GM21786 (cell line): ENCODE data around the gene IFNA10.
"Not testable (repeated sequence)": the region's sequence is repeated elsewhere in the genome, so short reads cannot be mapped to it uniquely, and the experiment has no call there.

Source experiments
- ATAC-seq: cut with Tn5 transposase; IDR thresholded peaks from one replicate; pipeline ENCODE4 v1.9.1; 2021; ENCODE audit not compliant: unreplicated experiment

IFNA10 gene

GRCh38 chr9:21207043-21207442 is at the start of gene IFNA10:
Gene IFNA10 (minus strand): TSS chr9:21207143. CDS start chr9:21207097, 46 bp downstream.
- ATAC-seq = not testable (repeated sequence)

GRCh38 chr9:21255538-21256212 is 48.7 kb upstream of the IFNA10 start:
- peak; percentile 41 for ATAC-seq

- peak; percentile 71 for ATAC-seq
These were observed 46.0 kb upstream of the IFNA10 start for GRCh38 chr9:21252721-21253547.

- no peak for ATAC-seq
These were observed 44.7 kb upstream of the IFNA10 start for GRCh38 chr9:21251638-21252037.

- ATAC-seq = no peak
These were observed 44.2 kb upstream of the IFNA10 start for GRCh38 chr9:21251190-21251589.

GRCh38 chr9:21244836-21245235 is 37.9 kb upstream of the IFNA10 start:
- ATAC-seq = no peak

- ATAC-seq = no peak
These were observed 33.0 kb upstream of the IFNA10 start, which contains the start of gene IFNA14 for GRCh38 chr9:21239911-21240310. Gene IFNA14 (minus strand): TSS chr9:21240005. CDS start chr9:21239935, 70 bp downstream.

GRCh38 chr9:21236360-21236714 is 29.4 kb upstream of the IFNA10 start:
- not testable (repeated sequence) for ATAC-seq

- ATAC-seq = peak; percentile 74
These were observed 28.8 kb upstream of the IFNA10 start for GRCh38 chr9:21235468-21236359.

GRCh38 chr9:21234153-21234687 is 27.3 kb upstream of the IFNA10 start:
- no peak for ATAC-seq

- no peak for ATAC-seq
These were observed 26.3 kb upstream of the IFNA10 start for GRCh38 chr9:21233258-21233657.

GRCh38 chr9:21228122-21228521 is 21.2 kb upstream of the IFNA10 start, which contains the start of gene IFNA17:
Gene IFNA17 (minus strand): TSS chr9:21228222. CDS start chr9:21228173, 49 bp downstream.
- ATAC-seq = no peak

- not testable (repeated sequence) for ATAC-seq
These were observed 10.3 kb upstream of the IFNA10 start, which contains the start of gene IFNA16 for GRCh38 chr9:21217211-21217610. Gene IFNA16 (minus strand): TSS chr9:21217311. CDS start chr9:21217305, 6 bp downstream.

- ATAC-seq = peak; percentile 83
These were observed 6.7 kb upstream of the IFNA10 start for GRCh38 chr9:21213411-21214326.

- not testable (repeated sequence) for ATAC-seq
These were observed 5.2 kb upstream of the IFNA10 start for GRCh38 chr9:21212160-21212559.

- ATAC-seq = not testable (repeated sequence)
These were observed 3.8 kb upstream of the IFNA10 start for GRCh38 chr9:21210782-21211181.

- ATAC-seq = no peak
These were observed 3.4 kb upstream of the IFNA10 start for GRCh38 chr9:21210311-21210710.

- ATAC-seq = no peak
These were observed 1.7 kb downstream of the IFNA10 start for GRCh38 chr9:21205204-21205603.

GRCh38 chr9:21202105-21202504 is 4.8 kb downstream of the IFNA10 start, which contains the start of gene IFNA7:
Gene IFNA7 (minus strand): TSS chr9:21202205. CDS start chr9:21202165, 40 bp downstream.
- ATAC-seq = not testable (repeated sequence)
